IPS DF 19.7 (cell line): ENCODE data around the gene ABHD12B.
"Not testable (repeated sequence)": the region's sequence is repeated elsewhere in the genome, so short reads cannot be mapped to it uniquely, and the experiment has no call there.

ENCODE experiments used
- DNase-seq: peaks from one replicate; pipeline ENCODE4 v3.0.0-alpha.2; 2013; ENCODE audit warnings: low read depth, low spot score

Gene ABHD12B

GRCh38 chr14:50896421-50896820, 24.6 kb downstream of the ABHD12B start:
- DNase-seq, result not testable (repeated sequence)

- DNase-seq, result not testable (repeated sequence)
Measured at GRCh38 chr14:50897005-50897404, 25.2 kb downstream of the ABHD12B start.

GRCh38 chr14:50897658-50898175, 25.9 kb downstream of the ABHD12B start:
- DNase-seq, result no peak

DNA sequence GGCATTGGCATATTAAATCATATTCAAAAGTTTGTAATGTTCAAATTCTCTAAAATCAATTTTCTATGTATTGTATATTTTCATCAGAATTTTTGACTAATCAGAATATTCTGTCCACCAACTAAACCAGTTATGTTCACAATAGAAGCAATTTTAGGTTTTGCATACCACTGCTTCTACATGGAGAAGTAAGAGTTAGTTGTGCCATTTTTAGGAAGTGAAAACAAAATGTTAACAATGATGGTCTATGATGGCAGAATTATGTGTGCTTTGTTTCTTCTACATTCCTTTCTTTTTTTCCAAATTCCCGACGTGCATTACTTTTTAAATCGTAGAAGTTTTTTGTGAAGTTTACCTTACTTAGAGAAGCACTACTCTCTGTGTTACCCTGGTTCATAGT, 29.5 kb downstream of the ABHD12B start:
- no peak for DNase-seq

GRCh38 chr14:50904719-50905118, 32.9 kb downstream of the ABHD12B start:
- DNase-seq, result no peak

GRCh38 chr14:50906326-50907065, 34.6 kb downstream of the ABHD12B start:
- DNase-seq, result no peak

DNA sequence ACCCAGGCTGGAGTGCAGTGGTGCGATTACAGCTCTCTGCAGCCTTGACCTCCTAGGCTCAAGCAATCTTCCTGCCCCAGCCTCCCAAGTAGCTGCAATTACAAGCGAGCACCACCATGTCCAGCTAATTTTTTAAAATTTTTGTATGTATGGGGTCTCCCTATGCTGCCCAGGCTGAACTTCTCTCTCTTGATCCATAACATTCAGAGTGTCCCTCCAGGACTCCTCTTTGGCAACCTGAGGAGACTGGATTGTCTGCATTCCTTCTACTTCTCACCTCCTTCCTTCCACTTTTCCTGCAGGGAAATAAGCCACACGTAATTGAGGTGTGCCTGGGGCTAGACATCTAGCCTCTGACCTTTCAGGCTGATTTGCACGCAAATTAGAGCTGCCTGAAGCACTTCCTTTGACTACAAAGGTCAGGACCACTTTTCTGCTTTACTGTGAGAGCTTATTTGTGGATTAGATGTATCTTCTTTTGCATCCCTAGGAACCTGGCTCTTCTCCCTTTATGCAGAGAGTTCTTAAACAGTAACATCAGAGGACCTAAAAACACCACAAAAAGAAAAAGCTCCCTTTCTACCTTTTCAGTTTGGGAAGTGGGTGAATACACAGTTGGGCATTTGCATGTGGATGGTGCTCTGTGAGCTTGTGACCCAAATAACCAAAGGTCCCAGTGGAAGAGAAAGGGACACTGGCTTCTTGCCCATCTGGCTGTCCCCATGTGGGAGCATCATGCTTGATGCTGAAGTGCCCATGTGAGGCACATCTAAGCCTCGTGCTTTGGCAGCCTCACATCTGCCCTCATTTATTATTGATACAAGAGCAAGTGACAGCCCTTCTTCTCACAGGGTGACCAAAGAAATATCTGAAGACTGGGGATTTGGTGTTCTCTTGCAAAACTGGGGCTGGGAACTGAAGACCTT, 38.9 kb downstream of the ABHD12B start:
- DNase-seq, result no peak

GRCh38 chr14:50917449-50917848, 45.6 kb downstream of the ABHD12B start:
- DNase-seq, result no peak

GRCh38 chr14:50919524-50919923, 47.7 kb downstream of the ABHD12B start:
- not testable (repeated sequence) for DNase-seq

DNA sequence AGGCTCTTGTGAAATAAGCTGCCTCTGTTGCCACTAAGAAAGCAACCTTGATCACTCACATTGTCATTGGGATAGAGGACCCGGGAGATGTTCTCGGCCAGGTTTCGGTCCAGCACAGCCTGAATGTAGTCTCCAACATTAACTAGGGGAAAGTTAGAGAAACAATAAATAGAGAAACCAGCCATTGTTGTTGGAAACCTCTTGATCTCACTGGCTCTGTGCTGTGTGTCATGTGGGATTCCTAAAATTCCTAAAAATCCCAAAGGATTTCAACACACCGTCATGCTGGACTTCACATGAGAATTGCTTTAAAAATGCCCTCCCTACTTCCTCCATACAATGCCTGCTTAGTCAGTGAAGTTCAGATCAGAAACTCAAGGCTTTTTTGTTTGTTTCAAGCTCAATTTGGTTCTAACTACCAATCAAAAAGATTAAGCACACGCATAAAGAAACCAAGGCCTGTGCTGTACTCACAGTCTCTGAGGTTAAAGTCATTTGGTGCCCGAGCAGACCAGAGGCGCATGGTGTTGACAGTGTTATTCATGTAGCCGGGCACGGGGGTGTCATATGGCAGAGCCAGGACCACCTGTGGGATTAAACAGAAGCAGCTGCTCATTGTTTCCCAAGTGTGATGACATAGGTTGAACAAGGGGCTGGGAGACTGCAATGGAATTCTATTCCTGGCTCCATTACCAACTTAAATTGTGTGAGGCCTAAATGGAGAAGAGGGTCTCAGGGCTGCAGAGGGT, 48.8 kb downstream of the ABHD12B start:
- DNase-seq, result no peak

DNA sequence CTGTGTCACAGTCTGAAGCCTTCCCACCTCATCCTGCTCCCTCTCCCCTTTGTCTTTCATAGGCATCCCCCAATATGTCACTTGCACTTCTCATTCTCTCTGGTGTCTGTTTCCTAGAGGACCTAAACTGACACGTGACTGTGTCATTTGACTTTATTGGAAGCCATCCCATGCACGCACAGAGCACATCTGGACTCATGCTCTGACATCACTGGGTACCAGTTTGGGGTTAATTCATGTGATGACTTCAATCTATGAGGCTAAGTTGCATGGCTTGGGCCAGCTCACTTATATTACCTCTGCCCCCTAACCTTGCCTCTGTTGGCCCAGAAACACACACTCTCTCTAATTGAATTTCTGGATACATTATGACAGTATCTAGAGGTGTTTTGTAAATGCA, 51.0 kb downstream of the ABHD12B start:
- DNase-seq, result no peak

GRCh38 chr14:50924236-50924635, 52.4 kb downstream of the ABHD12B start:
- DNase-seq, result no peak

DNA sequence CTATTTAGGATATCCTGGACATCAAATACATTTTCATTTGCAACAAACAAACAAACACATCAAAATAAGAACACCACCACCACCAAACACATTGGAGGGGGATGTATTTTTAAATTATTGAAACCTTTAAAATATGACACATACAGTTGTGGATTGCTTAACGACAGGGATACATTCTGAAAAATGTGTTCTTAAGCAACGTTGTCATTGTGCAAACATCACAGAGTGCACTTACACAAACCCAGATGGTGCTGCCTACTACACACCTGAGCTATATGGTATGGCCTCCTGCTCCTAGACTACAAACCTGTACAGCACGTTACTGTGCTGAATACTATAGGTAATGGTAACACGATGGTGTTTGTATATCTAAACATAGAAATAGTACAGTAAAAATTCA, 53.0 kb downstream of the ABHD12B start:
- DNase-seq, result no peak

DNA sequence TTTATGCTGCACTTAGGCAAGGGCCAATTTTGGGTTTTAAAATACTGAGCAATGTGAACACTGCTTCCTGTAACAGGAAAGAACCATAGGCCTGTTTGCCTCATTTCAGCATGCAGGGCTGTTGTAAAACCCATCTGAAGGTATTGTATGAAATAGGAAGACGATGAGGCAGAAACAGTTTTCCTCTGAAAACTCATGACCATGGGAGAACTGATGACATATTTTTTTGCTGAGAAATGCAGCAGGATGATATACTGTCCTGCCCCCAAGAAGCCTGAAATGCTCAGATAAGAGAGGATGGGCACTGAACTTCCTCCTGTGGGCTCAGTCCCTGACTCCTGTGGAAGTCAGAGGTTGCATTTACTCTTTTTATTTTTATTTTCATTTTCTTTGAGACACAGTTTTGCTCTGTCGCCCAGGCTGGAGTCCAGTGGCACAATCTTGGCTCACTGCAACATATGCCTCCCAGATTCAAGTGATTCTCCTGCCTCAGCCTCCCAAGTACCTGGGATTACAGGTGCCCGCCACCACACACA, 55.1 kb downstream of the ABHD12B start:
- DNase-seq, result no peak

DNA sequence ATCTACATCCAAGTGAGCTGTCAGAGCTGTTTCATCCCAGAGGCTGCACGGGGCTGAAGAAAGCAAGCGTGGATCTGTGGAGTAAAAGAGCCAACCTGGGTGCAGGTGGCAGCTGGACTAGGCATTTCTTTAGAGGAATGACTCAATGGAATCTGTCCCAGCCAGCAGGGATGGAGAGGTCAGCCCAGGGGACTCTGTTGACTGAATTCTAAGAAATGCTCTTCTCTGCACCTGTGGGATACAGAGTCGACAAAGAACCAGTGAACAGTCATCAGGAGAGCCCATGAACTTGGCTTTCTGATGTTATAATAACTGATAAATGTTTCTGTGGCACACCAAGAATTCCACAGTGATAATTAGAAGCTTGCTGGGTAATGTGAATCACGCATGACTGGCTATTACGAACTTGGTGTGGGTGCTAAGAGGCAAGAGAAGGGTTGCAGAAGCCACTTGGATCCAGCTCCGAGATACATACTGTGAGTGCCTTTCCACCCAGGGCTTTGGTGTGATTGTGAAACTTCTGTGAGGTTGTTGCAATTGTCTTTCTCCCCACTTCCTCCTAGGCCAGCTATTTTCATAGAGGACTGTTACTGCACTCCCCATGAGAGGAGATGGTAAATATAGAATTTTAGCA, 56.3 kb downstream of the ABHD12B start:
- DNase-seq, result no peak

DNA sequence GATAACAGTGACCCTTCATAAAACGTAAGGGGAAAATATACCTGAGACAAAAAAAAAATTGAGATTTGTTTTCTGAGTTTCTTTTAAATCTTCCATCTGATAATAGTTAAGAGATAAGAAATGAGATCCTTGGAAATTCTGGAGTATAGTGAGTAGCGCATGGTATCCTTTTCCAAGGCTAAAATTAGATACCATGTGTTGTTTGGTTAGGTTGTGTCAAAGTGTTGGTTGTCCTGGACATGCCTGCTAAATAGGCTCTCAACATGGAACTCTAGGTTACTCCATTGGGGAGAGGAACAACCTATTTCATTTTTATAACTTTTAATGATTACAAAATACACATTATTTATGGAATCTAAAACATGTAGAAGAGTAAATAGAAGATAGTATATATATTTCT, 57.7 kb downstream of the ABHD12B start:
- DNase-seq, result no peak

DNA sequence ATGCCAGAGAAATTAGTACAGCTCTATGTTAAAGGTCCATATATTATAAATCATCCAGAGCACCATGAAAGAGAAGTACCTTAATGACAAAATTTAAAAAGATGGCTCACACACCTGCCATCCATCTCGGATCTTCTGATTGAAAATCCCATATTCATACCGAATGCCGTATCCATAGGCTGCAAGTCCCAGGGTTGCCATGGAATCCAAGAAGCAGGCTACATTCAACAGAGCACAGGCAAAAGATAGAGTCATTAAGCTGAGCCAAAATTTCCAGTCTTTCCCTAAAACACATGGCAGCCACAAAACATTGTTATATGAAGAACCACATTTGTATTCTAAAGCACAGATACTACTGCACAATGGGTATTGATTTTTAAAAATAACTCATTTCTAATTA, 59.7 kb downstream of the ABHD12B start:
- DNase-seq, result no peak

DNA sequence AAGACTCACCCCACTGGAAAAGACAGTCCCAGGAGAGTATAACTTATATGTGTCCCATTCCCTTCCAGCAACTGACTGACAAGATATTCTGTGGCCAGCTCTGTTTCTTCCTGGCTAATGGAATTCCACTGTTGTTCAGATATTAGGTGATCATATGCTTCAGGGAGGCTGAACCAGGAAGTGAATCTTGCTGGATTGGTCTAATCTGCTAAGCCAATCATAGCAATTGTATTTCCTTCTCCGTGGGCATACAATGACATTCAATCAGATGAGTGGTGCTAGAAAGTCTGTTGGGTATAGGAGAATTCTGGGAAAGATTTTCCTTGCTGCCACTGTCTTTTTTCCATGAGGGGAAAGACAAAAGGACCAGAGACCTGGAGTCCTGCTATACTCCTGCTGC, 60.3 kb downstream of the ABHD12B start:
- DNase-seq, result no peak

DNA sequence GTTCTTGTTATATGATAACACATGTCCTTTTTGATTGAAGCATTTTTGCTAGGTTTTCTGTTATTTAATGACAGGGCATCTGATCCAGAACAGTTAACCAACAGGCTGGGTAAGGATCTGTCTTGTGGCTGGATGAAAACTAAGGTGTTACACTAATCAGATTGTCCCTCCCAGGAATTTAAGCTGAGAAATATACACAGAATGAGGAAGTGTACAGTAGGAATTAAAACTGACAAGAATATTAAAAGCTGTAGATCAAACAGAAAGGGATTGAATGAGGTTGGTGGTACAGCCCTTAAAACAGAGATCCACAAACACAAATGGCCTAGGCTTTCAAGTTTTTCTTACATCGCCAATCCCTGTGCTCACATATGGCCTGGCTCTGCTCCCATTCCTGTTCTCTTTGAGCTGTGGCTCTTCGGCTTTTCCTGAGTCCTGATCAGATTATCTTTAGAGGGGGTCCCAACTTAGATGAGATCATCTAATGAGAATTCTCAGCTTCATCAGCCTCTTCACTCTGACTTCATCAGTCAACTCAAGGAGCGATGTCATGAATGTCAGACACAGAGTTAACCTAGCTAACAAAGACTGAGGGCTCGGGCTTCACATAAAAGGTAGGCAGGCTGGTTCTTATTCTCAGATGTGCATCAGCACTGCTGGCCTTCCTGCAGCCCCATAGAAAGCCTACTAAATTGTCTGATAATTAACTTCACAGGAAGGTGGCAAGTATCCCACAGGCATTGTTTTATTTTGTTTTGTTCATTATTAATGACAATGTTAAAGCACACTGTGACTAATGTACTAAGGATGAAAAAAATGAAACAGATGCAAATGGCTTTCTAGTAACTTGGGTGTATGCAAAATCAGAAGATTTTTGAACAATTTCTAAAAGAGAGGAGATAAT, 61.0 kb downstream of the ABHD12B start:
- no peak for DNase-seq
